Measurements from ENCODE around the gene WDR72. TPM values are rescaled to one million over a fixed set of nuclear protein-coding genes. Genes with fewer than 3 reads are reported as not detected.
"Not testable (repeated sequence)": the region's sequence is repeated elsewhere in the genome, so short reads cannot be mapped to it uniquely, and the experiment has no call there.

Gene WDR72
- total RNA-seq, 2 experiments from 2014 or later, result not detected

GRCh38 chr15:53566912-53567311, 192.6 kb downstream of the WDR72 start:
- ChIA-PET POLR2A (no interaction called here), CTCF (no interaction called here)
- H3K27ac Mint-ChIP-seq, result no peak overlapping the region
- H3K36me3 Mint-ChIP-seq, result no peaks in the 10 kb centered on the region
- H3K9me3 Mint-ChIP-seq, result peaks cover 4% of the 10 kb centered on the region
- H3K27me3 Mint-ChIP-seq, result peaks cover 3% of the 10 kb centered on the region
- intact Hi-C loops (cut with micrococcal nuclease), result no loop called here
- no peak for DNase-seq
- H3K4me1 Mint-ChIP-seq (ENCODE audit: low read depth), result no peaks in the 10 kb centered on the region
- H3K4me3 Mint-ChIP-seq, result no peak overlapping the region

- intact Hi-C loops (cut with micrococcal nuclease), result no loop called here
- no peaks in the 10 kb centered on the region for H3K36me3 Mint-ChIP-seq
- ChIA-PET POLR2A (no interaction called here), CTCF (no interaction called here)
- H3K9me3 Mint-ChIP-seq, result peaks cover 4% of the 10 kb centered on the region
- no peak overlapping the region for H3K4me3 Mint-ChIP-seq
- H3K27me3 Mint-ChIP-seq, result peaks cover 3% of the 10 kb centered on the region
- DNase-seq, result no peak
- no peaks in the 10 kb centered on the region for H3K4me1 Mint-ChIP-seq (ENCODE audit: low read depth)
- no peak overlapping the region for H3K27ac Mint-ChIP-seq
Measured at GRCh38 chr15:53565721-53566120, 193.7 kb downstream of the WDR72 start.

GRCh38 chr15:53564647-53565046, 194.8 kb downstream of the WDR72 start:
- Mint-ChIP-seq H3K9me3 (no peaks in the 10 kb centered on the region), H3K4me3 (no peak overlapping the region), H3K36me3 (no peaks in the 10 kb centered on the region), H3K27me3 (peaks cover 3% of the 10 kb centered on the region), H3K27ac (no peak overlapping the region), H3K4me1 (ENCODE audit: low read depth) (no peaks in the 10 kb centered on the region)
- no peak for DNase-seq
- ChIA-PET CTCF (no interaction called here), POLR2A (no interaction called here)
- intact Hi-C loops (cut with micrococcal nuclease), result no loop called here

- ChIA-PET POLR2A (no interaction called here), CTCF (no interaction called here)
- H3K36me3 Mint-ChIP-seq, result no peaks in the 10 kb centered on the region
- no peaks in the 10 kb centered on the region for H3K4me1 Mint-ChIP-seq (ENCODE audit: low read depth)
- DNase-seq, result no peak
- H3K4me3 Mint-ChIP-seq, result no peak overlapping the region
- H3K27me3 Mint-ChIP-seq, result peaks cover 3% of the 10 kb centered on the region
- H3K27ac Mint-ChIP-seq, result no peak overlapping the region
- no peaks in the 10 kb centered on the region for H3K9me3 Mint-ChIP-seq
- intact Hi-C loops (cut with micrococcal nuclease), result no loop called here
Measured at GRCh38 chr15:53563627-53564026, 195.8 kb downstream of the WDR72 start.

- ChIA-PET POLR2A (no interaction called here), CTCF (no interaction called here)
- Mint-ChIP-seq H3K27ac (no peak overlapping the region), H3K4me1 (ENCODE audit: low read depth) (no peaks in the 10 kb centered on the region), H3K9me3 (no peaks in the 10 kb centered on the region), H3K36me3 (no peaks in the 10 kb centered on the region), H3K27me3 (no peaks in the 10 kb centered on the region), H3K4me3 (no peak overlapping the region)
- intact Hi-C loops (cut with micrococcal nuclease), result no loop called here
- no peak for DNase-seq
Measured at GRCh38 chr15:53559364-53560277, 199.8 kb downstream of the WDR72 start.

- DNase-seq, result no peak
- intact Hi-C loops (cut with micrococcal nuclease), result no loop called here
- ChIA-PET CTCF (interaction anchor here (0.7 kb wide), 1 partner anchor 23 kb away, joined by 3 read pairs; no protein-coding TSS in a partner anchor), POLR2A (no interaction called here)
- H3K9me3 Mint-ChIP-seq, result no peaks in the 10 kb centered on the region
- H3K4me1 Mint-ChIP-seq (ENCODE audit: low read depth), result no peaks in the 10 kb centered on the region
- H3K4me3 Mint-ChIP-seq, result no peak overlapping the region
- no peak overlapping the region for H3K27ac Mint-ChIP-seq
- H3K36me3 Mint-ChIP-seq, result no peaks in the 10 kb centered on the region
- no peaks in the 10 kb centered on the region for H3K27me3 Mint-ChIP-seq
Measured at GRCh38 chr15:53558384-53558783, 201.1 kb downstream of the WDR72 start.

- intact Hi-C loops (cut with micrococcal nuclease), result no loop called here
- POLR2A ChIA-PET, result no interaction called here
- CTCF ChIA-PET, result no interaction called here
- no peak for DNase-seq
- no peaks in the 10 kb centered on the region for H3K9me3 Mint-ChIP-seq
- H3K36me3 Mint-ChIP-seq, result no peaks in the 10 kb centered on the region
- H3K27ac Mint-ChIP-seq, result no peak overlapping the region
- no peak overlapping the region for H3K4me3 Mint-ChIP-seq
- H3K27me3 Mint-ChIP-seq, result no peaks in the 10 kb centered on the region
- no peaks in the 10 kb centered on the region for H3K4me1 Mint-ChIP-seq (ENCODE audit: low read depth)
Measured at GRCh38 chr15:53555226-53555625, 204.2 kb downstream of the WDR72 start.

- POLR2A ChIA-PET, result no interaction called here
- no peak overlapping the region for H3K27ac Mint-ChIP-seq
- no peak overlapping the region for H3K4me3 Mint-ChIP-seq
- no peaks in the 10 kb centered on the region for H3K27me3 Mint-ChIP-seq
- H3K36me3 Mint-ChIP-seq, result no peaks in the 10 kb centered on the region
- CTCF ChIA-PET, result no interaction called here
- intact Hi-C loops (cut with micrococcal nuclease), result no loop called here
- H3K4me1 Mint-ChIP-seq (ENCODE audit: low read depth), result no peaks in the 10 kb centered on the region
- no peaks in the 10 kb centered on the region for H3K9me3 Mint-ChIP-seq
- no peak for DNase-seq
Measured at GRCh38 chr15:53549697-53550305, 209.7 kb downstream of the WDR72 start.

GRCh38 chr15:53548236-53548635, 211.2 kb downstream of the WDR72 start:
- H3K9me3 Mint-ChIP-seq, result peaks cover 2% of the 10 kb centered on the region
- ChIA-PET POLR2A (no interaction called here), CTCF (no interaction called here)
- no peak overlapping the region for H3K27ac Mint-ChIP-seq
- intact Hi-C loops (cut with micrococcal nuclease), result no loop called here
- H3K4me1 Mint-ChIP-seq (ENCODE audit: low read depth), result no peaks in the 10 kb centered on the region
- no peaks in the 10 kb centered on the region for H3K27me3 Mint-ChIP-seq
- no peak overlapping the region for H3K4me3 Mint-ChIP-seq
- DNase-seq, result no peak
- H3K36me3 Mint-ChIP-seq, result no peaks in the 10 kb centered on the region

- H3K4me3 Mint-ChIP-seq; H3K27ac Mint-ChIP-seq; H3K4me1 Mint-ChIP-seq (ENCODE audit: low read depth); H3K27me3 Mint-ChIP-seq; POLR2A ChIA-PET; CTCF ChIA-PET; DNase-seq; H3K9me3 Mint-ChIP-seq; intact Hi-C loops (cut with micrococcal nuclease); H3K36me3 Mint-ChIP-seq: not testable (repeated sequence)
Measured at GRCh38 chr15:53540626-53541300, 218.7 kb downstream of the WDR72 start.

GRCh38 chr15:53539878-53540277, 219.6 kb downstream of the WDR72 start:
- Mint-ChIP-seq H3K4me3 (no peak overlapping the region), H3K4me1 (ENCODE audit: low read depth) (no peaks in the 10 kb centered on the region), H3K27ac (no peak overlapping the region), H3K36me3 (no peaks in the 10 kb centered on the region), H3K9me3 (peaks cover 7% of the 10 kb centered on the region), H3K27me3 (no peaks in the 10 kb centered on the region)
- DNase-seq, result no peak
- ChIA-PET CTCF (no interaction called here), POLR2A (no interaction called here)
- intact Hi-C loops (cut with micrococcal nuclease), result no loop called here

- no peaks in the 10 kb centered on the region for H3K4me1 Mint-ChIP-seq (ENCODE audit: low read depth)
Measured at GRCh38 chr15:53536479-53537120, 222.9 kb downstream of the WDR72 start.

More at GRCh38 chr15:53536479-53537120, 222.9 kb downstream of the WDR72 start:
- no peaks in the 10 kb centered on the region for H3K27me3 Mint-ChIP-seq
- no peak overlapping the region for H3K4me3 Mint-ChIP-seq
- no peak for DNase-seq
- intact Hi-C loops (cut with micrococcal nuclease), result no loop called here
- no peak overlapping the region for H3K27ac Mint-ChIP-seq
- peaks cover 5% of the 10 kb centered on the region for H3K9me3 Mint-ChIP-seq
- CTCF ChIA-PET, result no interaction called here
- no peaks in the 10 kb centered on the region for H3K36me3 Mint-ChIP-seq
- POLR2A ChIA-PET, result no interaction called here

Data from activated CD4-positive, alpha-beta memory T cell treated with anti-CD3 and anti-CD28 coated beads for 36 hours (primary cell).